Bronchial epithelial cell (primary cell): Measurements from ENCODE around the gene DIDO1. TPM values are rescaled to one million over a fixed set of nuclear protein-coding genes. Genes with fewer than 3 reads are reported as not detected.
A peak's percentile ranks its signal among the peaks of the same experiment; 100 is the strongest.

Experiments
- DNase-seq: peaks from one replicate; pipeline ENCODE4 v3.0.0-alpha.2; 2010; ENCODE audit warnings: low read depth
- FAIRE-seq: peaks from 2 replicates; lab custom pipeline; 2011; peaks lifted over from hg19 to GRCh38; lab: Jason Lieb, UNC
- H3K27me3 ChIP-seq: 2 replicates; pipeline ENCODE4 v1.5.1; 2011; ENCODE audit warnings: low read length; ENCODE audit not compliant: control insufficient read depth, insufficient read depth
- H3K36me3 ChIP-seq: 2 replicates; pipeline ENCODE4 v1.5.1; 2011; ENCODE audit warnings: low read length; ENCODE audit not compliant: control insufficient read depth, insufficient read depth
- H3K4me3 ChIP-seq: 2 replicates; pipeline ENCODE4 v1.5.1; 2011; ENCODE audit warnings: mild to moderate bottlenecking, low read depth, low read length, control low read depth
- CTCF ChIP-seq: IDR thresholded peaks from 2 replicates; pipeline ENCODE4 v1.5.1; 2011; ENCODE audit warnings: mild to moderate bottlenecking, moderate library complexity, low read length, control low read depth, inconsistent platforms; ENCODE audit not compliant: insufficient read depth, severe bottlenecking
- total RNA-seq: library from RNA; depleted of rRNA; stranded (reverse); fragments of >200 nt; gene quantifications from 2 replicates; pipeline ENCODE4 v1.2.1, GENCODE V29; 2014

Gene DIDO1
- total RNA-seq, 1 donor from 2014 or later, result 26.9 TPM

GRCh38 chr20:62872862-62873261 is 53.4 kb downstream of the DIDO1 start:
- Histone ChIP-seq H3K27me3 (no peaks in the 10 kb centered on the region), H3K4me3 (no peak overlapping the region), H3K36me3 (no peaks in the 10 kb centered on the region)
- no peak for TF ChIP-seq CTCF
- FAIRE-seq (no peak), DNase-seq (no peak)

- FAIRE-seq (no peak), DNase-seq (no peak)
- Histone ChIP-seq H3K4me3 (no peak overlapping the region), H3K36me3 (no peaks in the 10 kb centered on the region), H3K27me3 (no peaks in the 10 kb centered on the region)
- no peak for TF ChIP-seq CTCF
Observed at GRCh38 chr20:62872184-62872847, 54.0 kb downstream of the DIDO1 start.

- no peak for TF ChIP-seq CTCF
- no peaks in the 10 kb centered on the region for H3K27me3 ChIP-seq
- FAIRE-seq, result no peak
- H3K4me3 ChIP-seq, result no peak overlapping the region
- H3K36me3 ChIP-seq, result no peaks in the 10 kb centered on the region
- no peak for DNase-seq
Observed at GRCh38 chr20:62864207-62864606, 62.1 kb downstream of the DIDO1 start.

GRCh38 chr20:62861726-62862336 is 64.5 kb downstream of the DIDO1 start, which contains the start of gene TCFL5:
TCFL5 (minus strand) TSS chr20:62861822; CDS start chr20:62861670, 152 bp downstream.
- DNase-seq (peak; percentile 47), FAIRE-seq (no peak)
- TF ChIP-seq CTCF, result no peak
- peaks cover 1% of the 10 kb centered on the region for H3K36me3 ChIP-seq
- no peaks in the 10 kb centered on the region for H3K27me3 ChIP-seq
- H3K4me3 ChIP-seq, result peak within 1 kb of the TSS; percentile 53

GRCh38 chr20:62860924-62861691 is 65.2 kb downstream of the DIDO1 start:
- H3K36me3 ChIP-seq, result peaks cover 1% of the 10 kb centered on the region
- H3K4me3 ChIP-seq, result peak overlapping the region; percentile 53
- DNase-seq (no peak), FAIRE-seq (no peak)
- TF ChIP-seq CTCF, result no peak
- no peaks in the 10 kb centered on the region for H3K27me3 ChIP-seq
